SK-N-SH (cell line): Measurements from ENCODE around the gene GCNT2. TPM values are rescaled to one million over a fixed set of nuclear protein-coding genes. Genes with fewer than 3 reads are reported as not detected.
A peak's percentile ranks its signal among the peaks of the same experiment; 100 is the strongest.

Source experiments
- CTCF ChIA-PET: fragments of 300-600, 350-600 bp; formaldehyde crosslinking; extraction: SDS; loops from one replicate; lab custom pipeline; 2021; lab: Yijun Ruan, JAX
- POLR2A ChIA-PET: fragments of 350-600 bp; sonication (Branson Sonifier 250); formaldehyde crosslinking; extraction: SDS; loops from one replicate; lab custom pipeline; 2020; ENCODE audit warnings: antibody characterized with exemption, inconsistent platforms; lab: Yijun Ruan, JAX
- DNase-seq: peaks from one replicate; pipeline ENCODE4 v3.0.0; 2012
- H2AFZ ChIP-seq: fragments of 200-600 bp; sonication (generic); 2 replicates; pipeline ENCODE4 v1.8.1; 2016; ENCODE audit warnings: antibody characterized with exemption, mild to moderate bottlenecking, low read depth
- H3F3A ChIP-seq: fragments of 200-600 bp; sonication (generic); replicated peaks from 2 replicates; pipeline ENCODE3; 2016; ENCODE audit warnings: antibody characterized with exemption, mild to moderate bottlenecking; ENCODE audit not compliant: insufficient read depth
- H3K27ac ChIP-seq, 2 experiments: fragments of 200-500 bp in 1 of 2; fragments of 200-600 bp in 1 of 2; sonication (Bioruptor generic) in 1 of 2; sonication (generic), shearing (Covaris generic) in 1 of 2; 2 replicates each; pipeline versions ENCODE4 v1.5.1 to v1.6.1; 2014 to 2016; ENCODE audit warnings: low read depth in 2 of 2, inconsistent platforms in 1 of 2, low read length in 1 of 2, mild to moderate bottlenecking in 1 of 2, mixed read lengths in 1 of 2
- H3K27me3 ChIP-seq: fragments of 200-600 bp; sonication (generic), shearing (Covaris generic); 2 replicates; pipeline ENCODE4 v1.6.1; 2016; ENCODE audit warnings: mixed run types; ENCODE audit not compliant: insufficient read depth
- H3K36me3 ChIP-seq, 2 experiments: fragments of 200-500 bp in 1 of 2; fragments of 200-600 bp in 1 of 2; sonication (Bioruptor generic) in 1 of 2; sonication (generic) in 1 of 2; replicated peaks in 1 of 2; 2 replicates each; pipeline versions ENCODE3 to v1.5.1; 2014 to 2016; ENCODE audit warnings: low read length in 1 of 2, mild to moderate bottlenecking in 1 of 2; ENCODE audit not compliant: insufficient read depth in 2 of 2, control insufficient read depth in 1 of 2
- H3K4me1 ChIP-seq, 2 experiments: fragments of 200-500 bp in 1 of 2; fragments of 200-600 bp in 1 of 2; sonication (Bioruptor generic) in 1 of 2; sonication (generic), shearing (Covaris generic) in 1 of 2; 2 replicates each; pipeline versions ENCODE4 v1.5.1 to v1.6.1; 2014 to 2016; ENCODE audit warnings: low read depth in 1 of 2, low read length in 1 of 2, mixed run types in 1 of 2; ENCODE audit not compliant: insufficient read depth in 2 of 2, control insufficient read depth in 1 of 2
- H3K4me2 ChIP-seq: fragments of 200-600 bp; sonication (generic), shearing (Covaris generic); 2 replicates; pipeline ENCODE4 v1.6.1; 2017; ENCODE audit warnings: mixed run types
- H3K4me3 ChIP-seq, 2 experiments: fragments of 200-500 bp in 1 of 2; fragments of 200-600 bp in 1 of 2; sonication (Bioruptor generic) in 1 of 2; sonication (generic), shearing (Covaris generic) in 1 of 2; 2 replicates each; pipeline versions ENCODE4 v1.5.1 to v1.8.1; 2014 to 2016; ENCODE audit warnings: low read depth in 2 of 2, inconsistent platforms in 1 of 2, low read length in 1 of 2, mild to moderate bottlenecking in 1 of 2, mixed read lengths in 1 of 2, moderate library complexity in 1 of 2
- H3K79me2 ChIP-seq: fragments of 200-600 bp; sonication (generic); 2 replicates; pipeline ENCODE4 v1.8.1; 2017; ENCODE audit warnings: mild to moderate bottlenecking; ENCODE audit not compliant: insufficient read depth
- H3K9ac ChIP-seq: fragments of 200-600 bp; sonication (generic); 2 replicates; pipeline ENCODE4 v1.6.1; 2017; ENCODE audit warnings: mixed run types
- H3K9me2 ChIP-seq: fragments of 200-600 bp; sonication (generic); 2 replicates; pipeline ENCODE4 v1.6.1; 2017; ENCODE audit warnings: mixed run types
- H3K9me3 ChIP-seq: fragments of 200-600 bp; sonication (generic); 2 replicates; pipeline ENCODE4 v1.6.1; 2017; ENCODE audit warnings: mixed run types, mild to moderate bottlenecking, moderate library complexity
- H4K20me1 ChIP-seq: fragments of 200-600 bp; sonication (generic); 2 replicates; pipeline ENCODE4 v1.6.1; 2017; ENCODE audit warnings: mild to moderate bottlenecking, mixed run types; ENCODE audit not compliant: insufficient read depth
- EP300 ChIP-seq, 2 experiments: IDR thresholded peaks; 2 replicates each; pipeline versions ENCODE4 v1.4.0 to v1.6.1; 2012; ENCODE audit warnings: borderline replicate concordance in 1 of 2, low read depth in 1 of 2, low read length in 1 of 2
- EZH2phosphoT487 ChIP-seq: fragments of 200-600 bp; sonication (generic); IDR thresholded peaks from 2 replicates; pipeline ENCODE4 v1.6.1; 2017; ENCODE audit warnings: low read depth, mixed run types, mild to moderate bottlenecking, antibody characterized with exemption, moderate library complexity, borderline replicate concordance
- FOXJ3 ChIP-seq: sonication (generic); formaldehyde crosslinking; IDR thresholded peaks from 2 replicates; pipeline ENCODE4 v1.5.1; 2020; ENCODE audit warnings: mild to moderate bottlenecking, missing genetic modification reagents
- FOXM1 ChIP-seq: IDR thresholded peaks from 2 replicates; pipeline ENCODE4 v1.4.0; 2012; ENCODE audit warnings: low read depth, mild to moderate bottlenecking
- GABPA ChIP-seq: IDR thresholded peaks from 2 replicates; pipeline ENCODE4 v1.4.0; 2012; ENCODE audit warnings: low read depth, mild to moderate bottlenecking
- MEF2A ChIP-seq: IDR thresholded peaks from 2 replicates; pipeline ENCODE4 v1.4.0; 2012; ENCODE audit warnings: low read depth, borderline replicate concordance
- MXI1 ChIP-seq: IDR thresholded peaks from 2 replicates; pipeline ENCODE4 v1.6.1; 2012; ENCODE audit warnings: mild to moderate bottlenecking, low read depth, low read length, improper control_type of control experiment
- NFIC ChIP-seq: IDR thresholded peaks from 2 replicates; pipeline ENCODE4 v1.4.0; 2012; ENCODE audit warnings: borderline replicate concordance
- POLR2AphosphoS5 ChIP-seq: IDR thresholded peaks from 2 replicates; pipeline ENCODE4 v1.6.1; 2012; ENCODE audit warnings: low read depth, low read length
- RFX5 ChIP-seq: IDR thresholded peaks from 2 replicates; pipeline ENCODE4 v1.6.1; 2012; ENCODE audit warnings: mild to moderate bottlenecking, improper control_type of control experiment, low read length
- SIN3A ChIP-seq: IDR thresholded peaks from 2 replicates; pipeline ENCODE4 v1.6.1; 2012; ENCODE audit warnings: low read depth, mild to moderate bottlenecking, low read length, moderate library complexity, borderline replicate concordance
- TAF1 ChIP-seq: IDR thresholded peaks from 2 replicates; pipeline ENCODE4 v1.6.1; 2012; ENCODE audit warnings: low read depth, mild to moderate bottlenecking, low read length, moderate library complexity, borderline replicate concordance
- TCF12 ChIP-seq: IDR thresholded peaks from 2 replicates; pipeline ENCODE4 v1.4.0; 2012
- WGBS: methylation state at CpG from one replicate; pipeline ENCODE4 v1.1.6; 2017; ENCODE audit warnings: low lambda C conversion rate; 5-methylcytosine and 5-hydroxymethylcytosine counted together
- polyA plus RNA-seq, 3 experiments: library from polyadenylated mRNA; depleted of rRNA; stranded (reverse); fragments of >200 nt; gene quantifications; 2 replicates each; pipeline ENCODE4 v1.2.3, GENCODE V29; 2012
- TF ChIP-seq, protein P1 (sequence below): fragments of 150-350 bp; IDR thresholded peaks from 2 replicates; pipeline ENCODE4 v1.6.1; 2017; ENCODE audit warnings: antibody characterized with exemption, low read length, low read depth, borderline replicate concordance
- TF ChIP-seq, protein P2 (sequence below): IDR thresholded peaks from 2 replicates; pipeline ENCODE4; 2012
- TF ChIP-seq, protein P3 (sequence below): fragments of 200-600 bp; sonication (generic); IDR thresholded peaks from 2 replicates; pipeline ENCODE4 v1.6.1; 2017; ENCODE audit warnings: antibody characterized with exemption, mild to moderate bottlenecking, moderate library complexity

GCNT2 gene
- polyA plus RNA-seq, 1 of the 3 experiments (the other 2 are of a cell fraction): 0.13 TPM

DNA sequence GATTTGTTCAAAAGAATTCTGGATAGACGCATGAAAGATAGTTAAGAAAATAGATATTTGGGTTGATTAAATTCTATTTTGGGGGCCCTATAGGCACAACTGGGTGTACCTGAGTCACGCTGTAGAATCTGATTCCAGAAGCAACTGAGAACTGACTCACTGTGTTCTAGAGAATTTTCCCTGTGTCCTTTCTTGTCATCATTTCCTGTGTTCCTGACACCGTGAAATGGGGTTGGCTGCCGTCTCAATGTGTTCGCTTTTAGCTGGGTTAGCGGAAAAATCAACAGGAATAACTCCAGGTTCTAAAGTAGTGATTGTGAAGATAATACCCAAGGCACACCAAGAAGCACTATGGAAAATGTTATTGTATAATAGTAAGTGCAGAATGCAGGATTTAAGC, 5.0 kb downstream of the GCNT2 start:
- no peaks in the 10 kb centered on the region for H3K9me3 ChIP-seq
- no peak for DNase-seq
- CTCF ChIA-PET: no interaction called here
- no peaks in the 10 kb centered on the region for H3K27me3 ChIP-seq
- no peak overlapping the region for H3K4me3 ChIP-seq
- TF ChIP-seq FOXM1: no peak
- TF ChIP-seq RFX5: no peak
- no peak for TF ChIP-seq TCF12
- no peak for TF ChIP-seq SIN3A
- TF ChIP-seq, protein P1, sequence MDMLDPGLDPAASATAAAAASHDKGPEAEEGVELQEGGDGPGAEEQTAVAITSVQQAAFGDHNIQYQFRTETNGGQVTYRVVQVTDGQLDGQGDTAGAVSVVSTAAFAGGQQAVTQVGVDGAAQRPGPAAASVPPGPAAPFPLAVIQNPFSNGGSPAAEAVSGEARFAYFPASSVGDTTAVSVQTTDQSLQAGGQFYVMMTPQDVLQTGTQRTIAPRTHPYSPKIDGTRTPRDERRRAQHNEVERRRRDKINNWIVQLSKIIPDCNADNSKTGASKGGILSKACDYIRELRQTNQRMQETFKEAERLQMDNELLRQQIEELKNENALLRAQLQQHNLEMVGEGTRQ: no peak
- TF ChIP-seq EP300 (IDR thresholded peaks at IDR 0.05; ENCODE audit: borderline replicate concordance in 1 of 2, low read depth in 1 of 2, low read length in 1 of 2): no peak
- no peak for TF ChIP-seq MXI1
- TF ChIP-seq EZH2phosphoT487: no peak
- no peak for TF ChIP-seq NFIC
- TF ChIP-seq MEF2A: no peak
- TF ChIP-seq, all 33 proteins: peak for 0
- no peak overlapping the region for H3K4me2 ChIP-seq
- H3K79me2 ChIP-seq: no peaks in the 10 kb centered on the region
- peaks cover 0 to 2% of the 10 kb centered on the region in 2 experiments; a peak in 1 of 4 replicates for H3K4me1 ChIP-seq
- no peaks in the 10 kb centered on the region for H4K20me1 ChIP-seq
- no peak overlapping the region for H3K27ac ChIP-seq
- no peaks in the 10 kb centered on the region for H3K36me3 ChIP-seq
- H3K9me2 ChIP-seq: no peaks in the 10 kb centered on the region
- no peak overlapping the region for H3K9ac ChIP-seq
- no peak overlapping the region for H2AFZ ChIP-seq
- POLR2A ChIA-PET: no interaction called here
- 83% methylated on average over 6 of the region's 6 CpGs for WGBS
- H3F3A ChIP-seq: no peaks in the 10 kb centered on the region

DNA sequence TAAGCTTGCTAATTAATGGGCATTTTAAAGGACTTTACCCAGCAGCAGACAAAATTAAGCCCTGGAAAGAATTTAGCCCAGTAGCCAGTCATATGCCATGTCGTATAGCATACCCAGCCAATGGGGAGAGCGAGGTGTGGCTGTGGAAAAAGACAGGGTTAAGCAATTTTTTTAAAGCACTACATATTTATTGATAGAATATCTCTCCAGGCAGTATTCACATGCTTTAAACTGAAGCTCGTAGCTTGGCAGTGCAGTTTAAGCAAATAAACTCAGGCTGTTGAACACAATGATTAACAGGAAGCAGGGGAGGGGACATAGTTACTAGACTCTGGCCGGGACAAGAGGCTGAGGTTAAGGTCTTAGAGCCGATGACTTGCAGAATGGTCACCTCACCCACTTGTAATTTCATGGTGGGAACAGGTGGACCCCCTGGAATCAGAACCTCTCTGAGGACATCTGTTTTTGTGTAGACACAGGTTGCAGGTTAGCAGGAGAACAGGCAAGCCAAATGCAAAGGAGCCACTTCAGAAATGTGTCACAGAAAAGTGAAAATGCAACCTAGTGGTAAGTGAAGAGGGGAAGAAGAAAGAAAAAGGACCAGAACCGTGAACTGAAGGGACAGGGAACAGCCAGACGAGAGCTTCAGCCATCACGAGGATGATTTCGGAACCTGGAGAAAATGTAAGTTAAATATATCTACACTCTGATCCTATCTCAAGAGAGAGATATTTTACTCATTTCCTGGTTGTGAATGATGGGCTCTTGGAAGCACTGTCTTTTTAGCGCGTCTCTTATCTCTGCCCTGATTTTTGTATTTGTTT, 7.2 kb downstream of the GCNT2 start:
- Histone ChIP-seq H3K4me2 (peak overlapping the region; percentile 46; the same call in 1 of the 2 replicates), H3K36me3 (no peaks in the 10 kb centered on the region), H3K9ac (no peak overlapping the region), H3K9me3 (no peaks in the 10 kb centered on the region), H3K4me1 (no peaks in the 10 kb centered on the region), H3K79me2 (no peaks in the 10 kb centered on the region), H3K27me3 (no peaks in the 10 kb centered on the region), H3K27ac (no peak overlapping the region), H4K20me1 (no peaks in the 10 kb centered on the region), H3K9me2 (no peaks in the 10 kb centered on the region), H3F3A (no peaks in the 10 kb centered on the region), H3K4me3 (peak overlapping the region; percentile 24 to 34; a peak in 2 of 4 replicates), H2AFZ (peak overlapping the region; percentile 60; the same call in 1 of the 2 replicates)
- CTCF ChIA-PET: interaction anchor here (0.6 to 1.6 kb wide), 3 partner anchors 17 to 50 kb away, joined by 3 to 5 read pairs (median 3); no protein-coding TSS in a partner anchor
- DNase-seq: no peak
- TF ChIP-seq TAF1: no peak
- no peak for TF ChIP-seq FOXJ3 (CRISPR knock-in tag)
- TF ChIP-seq, protein P2, sequence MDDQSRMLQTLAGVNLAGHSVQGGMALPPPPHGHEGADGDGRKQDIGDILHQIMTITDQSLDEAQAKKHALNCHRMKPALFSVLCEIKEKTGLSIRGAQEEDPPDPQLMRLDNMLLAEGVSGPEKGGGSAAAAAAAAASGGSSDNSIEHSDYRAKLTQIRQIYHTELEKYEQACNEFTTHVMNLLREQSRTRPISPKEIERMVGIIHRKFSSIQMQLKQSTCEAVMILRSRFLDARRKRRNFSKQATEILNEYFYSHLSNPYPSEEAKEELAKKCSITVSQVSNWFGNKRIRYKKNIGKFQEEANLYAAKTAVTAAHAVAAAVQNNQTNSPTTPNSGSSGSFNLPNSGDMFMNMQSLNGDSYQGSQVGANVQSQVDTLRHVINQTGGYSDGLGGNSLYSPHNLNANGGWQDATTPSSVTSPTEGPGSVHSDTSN: no peak
- TF ChIP-seq, protein P3, sequence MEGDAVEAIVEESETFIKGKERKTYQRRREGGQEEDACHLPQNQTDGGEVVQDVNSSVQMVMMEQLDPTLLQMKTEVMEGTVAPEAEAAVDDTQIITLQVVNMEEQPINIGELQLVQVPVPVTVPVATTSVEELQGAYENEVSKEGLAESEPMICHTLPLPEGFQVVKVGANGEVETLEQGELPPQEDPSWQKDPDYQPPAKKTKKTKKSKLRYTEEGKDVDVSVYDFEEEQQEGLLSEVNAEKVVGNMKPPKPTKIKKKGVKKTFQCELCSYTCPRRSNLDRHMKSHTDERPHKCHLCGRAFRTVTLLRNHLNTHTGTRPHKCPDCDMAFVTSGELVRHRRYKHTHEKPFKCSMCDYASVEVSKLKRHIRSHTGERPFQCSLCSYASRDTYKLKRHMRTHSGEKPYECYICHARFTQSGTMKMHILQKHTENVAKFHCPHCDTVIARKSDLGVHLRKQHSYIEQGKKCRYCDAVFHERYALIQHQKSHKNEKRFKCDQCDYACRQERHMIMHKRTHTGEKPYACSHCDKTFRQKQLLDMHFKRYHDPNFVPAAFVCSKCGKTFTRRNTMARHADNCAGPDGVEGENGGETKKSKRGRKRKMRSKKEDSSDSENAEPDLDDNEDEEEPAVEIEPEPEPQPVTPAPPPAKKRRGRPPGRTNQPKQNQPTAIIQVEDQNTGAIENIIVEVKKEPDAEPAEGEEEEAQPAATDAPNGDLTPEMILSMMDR: no peak
- TF ChIP-seq EP300 (IDR thresholded peaks at IDR 0.05; ENCODE audit: borderline replicate concordance in 1 of 2, low read depth in 1 of 2, low read length in 1 of 2): no peak
- TF ChIP-seq GABPA: no peak
- no peak for TF ChIP-seq POLR2AphosphoS5
- TF ChIP-seq, protein P1: no peak
- 43% methylated on average over 11 of the region's 11 CpGs for WGBS
- POLR2A ChIA-PET: no interaction called here
